NCI-H2196 treated with DMSO at 0.1 percent for 48 hours (cell line): ENCODE measurements around the gene GRIA4.

Experiments
- DNase-seq: peaks from one replicate; lab custom pipeline; 2025; ENCODE audit not compliant: unreplicated experiment; lab: John Stamatoyannopoulos, UW

Gene GRIA4

DNA sequence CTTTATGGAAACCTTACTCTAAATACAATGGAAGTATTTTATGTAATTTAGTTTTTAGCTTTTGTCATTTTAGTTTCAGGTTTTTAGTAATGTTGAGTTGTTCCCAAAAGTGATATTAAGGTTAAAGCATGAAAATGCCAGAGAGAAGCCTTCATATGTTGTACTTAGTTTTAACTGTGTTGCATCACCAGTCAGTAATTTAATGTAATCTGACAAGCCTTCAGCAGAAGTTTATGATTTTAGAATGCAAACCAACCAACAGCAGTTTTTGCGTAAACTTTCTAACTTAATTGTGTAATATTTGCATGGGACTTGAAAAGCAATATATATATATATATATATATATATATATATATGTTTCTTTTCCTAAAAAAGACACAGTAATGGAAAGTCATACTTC, 301.6 kb downstream of the GRIA4 start:
- no peak for DNase-seq

DNA sequence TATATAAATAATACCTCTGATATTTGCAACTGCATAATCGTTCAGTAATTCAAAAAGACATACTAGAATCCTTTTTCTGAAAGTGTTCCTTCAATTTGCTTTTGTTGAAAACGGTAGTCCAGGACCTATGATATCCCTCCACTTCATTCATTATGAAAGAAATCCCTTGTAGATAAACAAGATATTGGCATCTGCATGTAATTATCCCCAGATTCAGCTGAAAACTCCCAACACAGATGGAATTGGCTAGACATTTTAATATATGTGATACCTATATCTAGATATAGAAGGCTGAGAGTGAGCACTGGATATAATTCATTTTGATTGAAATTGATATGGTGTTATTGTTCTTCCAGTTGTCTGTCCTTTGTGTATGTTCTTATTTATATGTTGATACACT, 302.8 kb downstream of the GRIA4 start:
- DNase-seq, result no peak

DNA sequence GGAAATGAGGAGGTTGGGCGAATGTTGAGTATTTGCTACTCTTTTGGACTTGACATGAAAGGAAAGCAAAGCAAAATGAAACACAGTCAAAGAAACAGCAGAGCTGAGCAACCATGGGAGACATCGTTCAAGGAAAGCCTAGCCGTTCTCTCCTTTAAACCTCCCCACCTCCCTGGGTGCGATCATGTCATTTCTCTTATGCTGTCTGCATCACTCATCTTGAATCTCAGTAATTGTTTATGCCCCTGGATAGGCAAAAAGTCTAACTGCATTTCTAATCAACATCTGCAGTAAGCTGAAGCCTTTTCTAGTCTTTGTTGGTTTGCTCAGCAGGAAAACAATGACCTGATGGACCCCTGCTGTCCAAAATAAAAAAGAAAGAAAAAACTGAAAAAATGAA, 305.1 kb downstream of the GRIA4 start:
- DNase-seq, result no peak

DNA sequence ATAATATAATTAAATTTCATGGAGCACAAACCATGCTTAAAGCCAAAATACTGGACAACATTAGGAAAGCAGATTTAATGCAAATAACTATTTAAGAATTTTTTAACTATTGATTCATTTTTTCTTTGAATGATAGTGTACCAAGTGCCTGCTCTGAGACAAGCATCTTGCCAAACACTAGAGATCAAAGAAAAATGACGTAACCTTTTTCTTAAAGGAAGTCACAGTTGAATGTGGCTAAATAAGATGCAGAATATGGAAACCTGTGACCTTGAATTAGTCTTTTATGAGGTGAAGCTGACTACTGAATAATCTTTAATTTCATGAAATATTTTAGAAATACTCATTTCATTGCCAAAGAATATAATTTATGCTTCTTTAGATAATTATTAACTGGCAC, 308.2 kb downstream of the GRIA4 start:
- no peak for DNase-seq

DNA sequence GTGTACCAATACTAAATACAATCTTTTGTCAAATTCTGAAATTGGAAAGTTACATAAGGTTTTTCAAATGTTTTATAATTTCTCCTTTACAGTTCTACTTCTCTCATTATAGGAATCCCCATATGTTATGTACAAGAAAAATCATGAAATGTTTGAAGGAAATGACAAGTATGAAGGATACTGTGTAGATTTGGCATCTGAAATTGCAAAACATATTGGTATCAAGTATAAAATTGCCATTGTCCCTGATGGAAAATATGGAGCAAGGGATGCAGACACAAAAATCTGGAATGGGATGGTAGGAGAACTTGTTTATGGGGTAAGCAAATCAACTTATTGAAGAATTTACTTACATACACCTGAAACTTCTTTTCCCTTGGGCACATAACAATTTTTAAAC, 308.7 kb downstream of the GRIA4 start:
- no peak for DNase-seq

DNA sequence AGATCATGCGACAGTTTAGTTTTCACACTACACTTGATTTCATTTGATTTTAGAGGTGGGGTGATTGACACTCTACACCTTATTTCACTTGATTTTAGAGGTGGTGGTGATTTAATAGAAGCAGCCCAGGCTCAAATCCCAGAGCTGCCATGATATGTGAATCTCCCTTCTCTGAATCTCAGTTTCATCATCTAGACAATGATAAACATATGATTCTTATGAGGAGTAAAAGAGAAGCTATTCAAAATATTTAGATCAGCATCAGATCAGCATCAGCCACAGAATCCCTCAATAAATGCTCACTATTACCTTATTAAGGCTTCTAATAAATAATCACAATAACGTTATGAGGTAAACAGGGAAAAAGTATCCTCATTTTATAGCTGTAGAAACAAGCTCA, 313.4 kb downstream of the GRIA4 start:
- no peak for DNase-seq

DNA sequence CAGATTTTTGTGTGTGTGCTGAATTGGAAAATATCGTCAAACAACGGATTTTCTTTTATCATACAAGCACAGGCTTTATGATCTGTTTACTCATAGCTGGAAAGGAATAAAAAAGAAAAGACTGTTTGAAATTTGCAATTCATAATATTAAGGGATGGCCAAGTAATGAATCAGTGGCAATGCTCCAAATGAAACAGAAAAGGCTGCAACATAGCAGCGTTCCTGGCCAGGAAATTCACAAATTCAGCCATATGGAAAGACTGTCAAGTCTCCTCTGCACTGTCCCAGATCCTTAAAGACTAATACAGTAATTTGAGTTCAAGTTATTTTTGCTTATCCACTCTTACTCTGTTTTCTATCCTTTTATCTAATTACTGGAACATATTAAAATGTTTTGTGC, 313.9 kb downstream of the GRIA4 start:
- no peak for DNase-seq

DNA sequence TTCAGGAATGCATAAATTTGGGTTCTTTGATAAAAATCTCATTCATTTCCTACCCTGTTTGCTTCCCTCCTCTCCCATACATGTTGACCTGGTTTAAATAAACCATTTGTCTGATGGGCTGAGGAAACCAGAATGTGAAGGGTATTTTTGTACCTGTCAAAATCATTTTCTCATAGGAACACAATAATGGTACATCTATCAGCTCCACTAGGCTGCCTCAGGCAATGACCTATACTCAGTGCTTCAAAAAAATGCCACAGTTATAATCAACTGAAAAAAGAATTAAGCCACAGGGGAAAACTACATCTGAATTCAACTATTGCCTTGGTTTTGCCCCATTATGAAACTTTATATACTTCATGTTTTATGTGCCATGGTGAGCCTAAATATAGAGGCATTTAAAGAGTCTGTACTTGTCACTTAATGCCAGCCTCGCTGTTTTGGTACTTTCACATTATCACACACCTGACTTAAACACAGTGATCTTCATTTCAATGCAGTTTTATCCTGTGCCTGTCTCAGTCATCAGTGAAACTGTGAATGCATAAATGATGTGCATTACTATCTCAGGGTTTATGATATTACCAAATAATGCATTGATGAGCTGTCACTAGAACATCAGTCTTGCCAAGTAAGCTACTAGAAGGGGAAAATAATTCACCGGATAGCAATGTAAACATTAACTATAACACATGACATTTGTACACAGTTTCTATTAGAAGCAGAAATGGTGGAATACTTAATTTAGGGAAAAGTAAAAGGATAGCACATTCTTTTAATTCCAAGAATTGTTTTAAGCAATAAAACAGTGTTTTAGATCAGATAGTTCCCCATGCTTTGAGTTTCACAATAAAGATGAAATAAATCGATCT, 319.4 kb downstream of the GRIA4 start:
- no peak for DNase-seq

DNA sequence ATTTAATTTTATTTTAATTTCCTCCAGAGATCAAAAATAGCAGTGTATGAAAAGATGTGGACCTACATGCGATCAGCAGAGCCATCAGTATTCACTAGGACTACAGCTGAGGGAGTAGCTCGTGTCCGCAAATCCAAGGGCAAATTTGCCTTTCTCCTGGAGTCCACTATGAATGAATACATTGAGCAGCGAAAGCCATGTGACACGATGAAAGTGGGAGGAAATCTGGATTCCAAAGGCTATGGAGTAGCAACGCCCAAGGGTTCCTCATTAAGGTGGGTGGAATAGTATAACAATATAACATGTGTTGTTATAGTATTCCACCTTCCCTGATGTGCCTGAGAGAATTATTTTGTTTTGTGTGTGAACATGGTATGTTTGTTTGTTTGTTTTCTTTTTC, 323.8 kb downstream of the GRIA4 start:
- DNase-seq, result no peak

DNA sequence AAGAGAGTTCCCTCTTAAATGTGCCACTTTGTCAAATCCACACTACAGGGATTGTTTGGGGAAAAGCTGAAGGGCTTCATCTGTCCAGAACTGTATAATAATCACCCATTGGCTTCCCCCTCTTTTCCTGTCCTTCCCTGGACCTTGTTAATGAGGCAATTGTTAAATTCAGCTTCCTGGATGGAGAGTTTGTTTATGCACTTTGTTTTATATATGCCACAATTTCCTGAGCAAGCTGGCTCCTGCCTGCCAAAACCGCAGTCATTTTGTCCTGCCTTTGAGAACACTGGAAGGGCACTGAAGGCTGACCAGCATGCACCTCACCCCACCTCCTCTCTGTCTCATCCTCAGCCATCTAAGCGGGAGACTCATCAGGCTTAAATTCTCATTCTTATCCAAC, 325.9 kb downstream of the GRIA4 start:
- no peak for DNase-seq

DNA sequence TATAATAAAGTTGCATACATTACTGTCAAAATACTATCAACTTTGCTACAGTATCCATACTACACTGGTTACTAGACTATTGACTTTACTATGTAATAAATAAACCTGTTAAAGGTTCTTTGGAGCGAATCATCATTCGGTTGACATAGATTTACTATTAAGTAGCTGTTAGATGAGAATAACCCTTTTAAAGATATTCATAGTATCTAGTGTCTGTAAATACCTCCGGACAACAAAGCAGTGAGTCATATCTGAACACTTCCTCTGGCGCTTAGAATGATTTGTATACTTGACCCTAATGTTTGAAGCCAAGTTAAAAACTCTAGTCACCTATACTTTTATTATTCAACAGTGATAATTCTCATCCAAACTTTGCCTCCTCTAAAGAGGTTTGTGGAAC, 327.5 kb downstream of the GRIA4 start:
- no peak for DNase-seq

DNA sequence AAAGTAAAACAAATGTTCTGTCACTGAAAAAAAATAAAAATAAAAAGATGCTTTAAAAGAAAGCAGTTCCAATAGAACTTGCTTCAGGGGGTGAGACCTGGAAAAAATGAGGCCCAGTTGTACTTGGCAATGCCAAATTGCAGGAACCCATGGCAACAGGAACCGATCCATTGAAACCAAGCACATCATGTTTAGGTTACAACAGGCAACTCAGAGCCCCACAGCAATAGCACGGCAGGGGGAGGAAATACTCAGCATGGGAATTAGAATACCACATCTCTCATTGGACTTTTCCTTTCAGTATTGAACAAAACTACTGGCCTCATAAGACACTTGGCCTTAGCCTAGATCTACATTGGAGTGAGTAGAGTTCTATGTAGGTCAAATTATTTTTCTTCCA, 327.9 kb downstream of the GRIA4 start:
- no peak for DNase-seq

DNA sequence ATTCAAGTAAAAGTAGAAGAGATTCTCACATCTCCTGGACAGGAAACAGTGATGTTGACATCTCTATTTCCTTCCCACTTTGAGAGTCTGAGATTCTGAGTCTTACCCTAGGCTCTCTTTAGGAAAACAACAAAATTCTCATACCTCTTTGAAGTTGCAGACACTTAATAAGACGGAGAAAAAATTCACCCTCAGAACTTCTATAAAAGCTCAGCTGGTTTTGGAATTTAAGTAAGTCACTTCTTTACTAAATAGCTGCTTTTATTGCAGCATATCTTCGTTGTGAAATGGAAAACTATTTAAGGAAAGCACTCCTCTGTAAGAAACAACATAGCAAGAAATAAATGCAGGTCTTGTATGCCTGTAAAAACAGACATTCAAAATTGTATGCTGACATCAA, 333.0 kb downstream of the GRIA4 start:
- DNase-seq, result no peak

DNA sequence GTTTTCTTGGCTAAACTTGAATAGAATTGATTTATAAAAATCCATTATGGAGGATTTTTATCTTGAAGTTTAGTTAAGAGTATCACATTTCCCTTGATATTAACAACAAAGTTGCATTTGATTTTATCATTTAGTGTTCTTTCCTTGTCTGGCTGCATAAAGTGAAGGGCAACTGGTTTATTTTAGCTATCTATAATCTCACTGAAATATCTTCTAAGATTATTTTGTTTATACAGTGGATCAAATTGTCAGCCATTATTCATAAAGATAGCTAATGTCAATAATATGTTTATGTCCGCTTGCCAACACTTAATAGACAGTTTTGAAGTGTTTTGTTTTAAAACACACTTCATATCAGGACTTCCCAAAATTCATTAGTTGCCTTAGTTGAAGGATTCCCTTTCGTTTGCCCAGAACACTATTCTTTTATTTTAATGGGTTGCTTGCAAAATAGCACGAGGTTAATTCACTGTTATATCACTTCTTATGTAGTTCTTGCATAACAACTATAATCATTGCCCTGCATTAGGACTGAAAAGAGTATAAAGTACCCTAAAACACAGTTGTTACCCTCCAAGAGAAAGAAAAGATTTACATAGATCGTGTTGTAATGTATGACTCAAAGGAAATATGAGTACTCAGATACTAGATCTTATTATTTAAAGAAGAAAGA, 339.2 kb downstream of the GRIA4 start:
- DNase-seq, result no peak

DNA sequence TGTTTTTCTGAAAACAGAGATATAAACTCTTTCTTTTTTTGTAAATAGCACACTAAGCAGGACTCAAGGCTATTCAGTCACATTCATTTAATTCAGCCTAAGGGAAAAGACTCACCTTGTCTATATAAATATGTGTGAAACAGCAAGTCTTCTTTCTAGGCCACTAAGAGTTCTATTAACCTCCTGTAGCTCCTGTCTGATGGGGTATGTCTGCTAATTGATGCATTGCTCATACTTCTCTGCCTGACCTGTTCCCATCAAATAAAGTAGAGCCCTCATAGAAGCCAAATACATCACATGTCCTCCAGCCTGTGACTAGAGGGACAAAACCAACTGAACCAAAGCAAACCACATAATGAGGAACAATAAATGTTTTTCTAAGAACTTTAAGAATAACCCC, 344.0 kb downstream of the GRIA4 start:
- no peak for DNase-seq

DNA sequence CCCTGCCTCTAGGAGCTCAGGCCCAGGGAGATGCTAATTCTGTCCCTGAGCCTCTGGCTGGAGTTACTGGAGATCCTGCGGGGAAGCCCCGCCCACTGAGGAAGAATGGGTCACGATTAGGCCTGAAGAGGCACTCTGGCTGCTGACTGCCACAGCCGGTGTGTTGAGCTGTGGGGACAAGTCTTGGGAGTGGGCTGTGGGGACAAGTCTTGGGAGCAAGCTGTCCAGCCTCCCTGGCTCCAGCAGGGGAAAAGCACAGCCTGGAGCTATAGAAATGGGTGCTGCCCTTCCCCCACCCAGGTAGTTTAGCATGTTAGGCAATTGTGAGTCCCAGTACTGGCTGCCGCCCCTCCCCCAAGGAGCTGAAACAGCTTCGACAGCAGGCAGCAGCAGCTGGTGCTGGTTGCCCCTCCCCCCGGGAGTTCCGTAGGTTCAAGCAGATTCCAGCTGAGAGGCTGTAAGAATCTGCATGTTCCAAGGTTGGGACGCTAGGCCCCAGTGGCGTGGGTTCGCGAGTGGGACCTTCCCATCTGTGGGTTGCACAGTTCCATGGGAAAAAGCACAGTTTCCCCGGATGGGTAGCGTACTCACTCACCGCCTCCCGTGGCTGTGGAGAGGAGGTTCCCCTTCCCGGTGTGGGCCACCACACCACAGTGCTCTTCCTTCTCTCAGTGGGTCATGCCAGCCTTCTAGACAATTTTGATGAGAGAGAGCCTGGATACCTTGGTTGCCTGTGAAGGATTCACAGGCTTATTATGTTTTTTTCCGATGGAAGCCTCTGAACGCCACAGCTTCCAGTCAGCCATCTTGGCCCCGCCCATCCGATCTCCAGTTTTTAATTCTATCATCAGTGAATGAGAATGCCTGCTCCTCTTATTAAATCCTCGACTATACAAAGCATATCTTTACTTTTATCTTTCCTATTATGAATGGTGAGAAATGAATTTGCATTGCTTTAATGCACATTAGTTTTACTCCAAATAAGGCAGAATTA, 350.7 kb downstream of the GRIA4 start:
- DNase-seq, result no peak

DNA sequence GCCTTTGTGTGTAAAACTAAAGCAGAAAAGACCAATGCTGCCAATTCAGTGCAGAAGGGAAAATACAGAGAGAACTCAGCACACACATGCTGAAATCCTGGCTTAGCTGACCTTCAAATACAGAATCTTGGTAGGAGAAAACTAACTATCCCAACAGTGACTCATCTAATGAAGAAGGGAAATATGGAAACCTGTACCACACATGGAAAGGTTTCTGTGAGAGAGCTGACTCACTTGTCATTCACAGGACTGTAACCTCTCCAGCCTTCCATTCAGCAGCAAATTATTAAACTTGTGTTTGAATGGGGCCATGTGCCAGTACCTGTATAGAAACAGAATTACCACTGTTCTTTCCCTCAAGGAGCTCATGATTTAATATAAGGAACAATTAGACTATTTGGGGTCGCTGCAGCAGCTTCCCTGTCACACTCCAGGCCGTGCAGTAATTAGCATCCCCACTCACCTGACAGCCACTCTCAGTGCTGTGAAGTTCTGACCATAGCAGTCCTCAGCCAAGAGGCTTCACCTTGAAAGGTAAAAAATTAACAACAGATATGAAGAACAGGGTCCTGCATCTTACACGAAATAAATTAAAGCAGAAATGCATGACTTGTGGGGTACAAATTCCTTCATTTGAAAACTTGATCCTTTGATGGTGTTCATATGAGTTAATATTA, 358.3 kb downstream of the GRIA4 start:
- DNase-seq, result no peak

DNA sequence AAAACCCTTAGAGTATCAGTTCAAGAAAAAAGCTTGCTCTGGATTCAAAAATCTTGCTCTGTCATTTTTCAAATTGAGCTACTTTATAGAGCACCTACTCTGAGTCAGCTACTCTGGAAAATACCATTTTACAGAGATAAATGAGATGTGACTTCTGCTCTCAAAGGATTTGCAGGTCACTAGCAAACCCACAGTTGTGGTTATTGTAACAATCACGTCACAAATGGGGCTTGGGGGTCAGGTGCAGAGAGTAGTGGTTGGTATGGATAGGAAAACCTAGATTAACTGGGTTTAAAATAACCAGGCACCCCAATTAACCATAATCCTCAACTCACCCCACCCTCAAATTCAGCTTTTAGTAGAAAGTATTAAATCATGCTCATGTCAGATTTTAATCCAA, 359.9 kb downstream of the GRIA4 start:
- DNase-seq, result no peak

DNA sequence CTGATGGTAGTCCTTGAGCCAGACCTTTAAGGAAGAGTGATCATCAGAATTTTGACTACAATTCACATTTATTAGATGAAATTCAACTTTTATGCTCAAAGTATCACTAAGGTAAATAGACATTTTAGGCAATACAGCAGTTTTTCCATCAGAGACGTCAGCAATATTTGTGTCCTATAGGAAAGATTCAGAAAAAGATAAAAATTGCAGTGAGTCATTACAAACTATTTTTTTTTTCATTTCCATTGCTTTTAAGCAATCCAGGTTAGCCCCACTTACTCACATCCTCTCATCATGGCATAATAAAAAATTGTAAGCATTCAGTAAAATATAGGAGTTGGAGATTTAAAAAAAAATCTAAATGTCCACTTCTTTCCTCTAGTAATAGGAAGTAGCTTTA, 365.3 kb downstream of the GRIA4 start:
- no peak for DNase-seq

DNA sequence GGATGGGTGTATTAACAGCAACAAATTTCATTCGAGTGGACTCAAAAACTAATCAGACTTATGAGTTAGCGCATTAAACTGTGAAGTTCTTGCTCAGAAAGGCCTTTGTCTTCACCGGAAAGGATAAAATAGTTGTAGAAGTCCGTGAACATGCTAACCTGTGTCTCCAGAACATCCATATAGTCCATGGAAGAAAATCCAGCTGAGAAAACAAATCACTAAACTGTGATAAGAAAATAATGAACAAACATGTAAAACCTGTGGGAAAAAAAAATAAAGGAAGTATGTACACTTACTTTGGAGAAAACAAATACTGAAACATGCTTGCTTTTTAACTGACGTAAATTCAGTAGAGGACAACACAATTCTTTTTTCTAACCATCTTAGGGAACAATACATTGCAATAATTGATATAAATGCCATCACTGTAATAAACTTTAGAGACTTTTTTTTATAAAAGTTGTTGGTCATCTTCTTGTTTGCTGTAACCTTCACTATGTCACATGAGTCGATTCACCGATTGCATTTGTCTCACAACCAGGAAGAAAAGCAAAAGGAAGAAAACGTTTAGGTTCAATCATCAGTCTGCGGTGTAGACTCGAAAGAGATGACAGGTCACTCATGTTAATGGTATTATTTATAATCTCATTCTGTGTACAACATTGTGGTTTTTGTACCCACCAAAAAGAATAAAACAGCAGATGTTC, 370.3 kb downstream of the GRIA4 start:
- DNase-seq, result no peak
